HG03135 (cell line): ENCODE measurements around the gene RNF6.

Source experiments
- ATAC-seq: cut with Tn5 transposase; IDR thresholded peaks from one replicate; pipeline ENCODE4 v1.9.1; 2021; ENCODE audit warnings: mild to moderate bottlenecking, moderate library complexity; ENCODE audit not compliant: unreplicated experiment

Gene RNF6

GRCh38 chr13:26168237-26168814, 53.8 kb downstream of the RNF6 start:
- ATAC-seq, result no peak

GRCh38 chr13:26163812-26164211, 58.3 kb downstream of the RNF6 start:
- ATAC-seq, result no peak
